Gastrocnemius medialis (tissue), 4 donors: ENCODE results near the gene HOXC6.

Experiments
- POLR2A ChIP-seq, 2 donors: fragments of 450-650 bp; IDR thresholded peaks; one replicate each; pipeline ENCODE4 v1.6.1; 2017; ENCODE audit warnings: antibody characterized with exemption in 2 of 2, mild to moderate bottlenecking in 2 of 2, moderate library complexity in 2 of 2
- TF ChIP-seq, protein P1 (sequence below), 5 experiments: fragments of 450-650 bp in 3 of 5; fragments of 200-600 bp in 2 of 5; sonication (generic) in 2 of 5; IDR thresholded peaks in 4 of 5; conservative IDR thresholded peaks in 1 of 5; 1 replicate in 4 of 5; 2 replicates in 1 of 5; pipeline ENCODE4 v1.5.1; 2016 to 2019; ENCODE audit warnings: antibody characterized with exemption in 5 of 5, mild to moderate bottlenecking in 3 of 5, moderate library complexity in 3 of 5

DNA sequence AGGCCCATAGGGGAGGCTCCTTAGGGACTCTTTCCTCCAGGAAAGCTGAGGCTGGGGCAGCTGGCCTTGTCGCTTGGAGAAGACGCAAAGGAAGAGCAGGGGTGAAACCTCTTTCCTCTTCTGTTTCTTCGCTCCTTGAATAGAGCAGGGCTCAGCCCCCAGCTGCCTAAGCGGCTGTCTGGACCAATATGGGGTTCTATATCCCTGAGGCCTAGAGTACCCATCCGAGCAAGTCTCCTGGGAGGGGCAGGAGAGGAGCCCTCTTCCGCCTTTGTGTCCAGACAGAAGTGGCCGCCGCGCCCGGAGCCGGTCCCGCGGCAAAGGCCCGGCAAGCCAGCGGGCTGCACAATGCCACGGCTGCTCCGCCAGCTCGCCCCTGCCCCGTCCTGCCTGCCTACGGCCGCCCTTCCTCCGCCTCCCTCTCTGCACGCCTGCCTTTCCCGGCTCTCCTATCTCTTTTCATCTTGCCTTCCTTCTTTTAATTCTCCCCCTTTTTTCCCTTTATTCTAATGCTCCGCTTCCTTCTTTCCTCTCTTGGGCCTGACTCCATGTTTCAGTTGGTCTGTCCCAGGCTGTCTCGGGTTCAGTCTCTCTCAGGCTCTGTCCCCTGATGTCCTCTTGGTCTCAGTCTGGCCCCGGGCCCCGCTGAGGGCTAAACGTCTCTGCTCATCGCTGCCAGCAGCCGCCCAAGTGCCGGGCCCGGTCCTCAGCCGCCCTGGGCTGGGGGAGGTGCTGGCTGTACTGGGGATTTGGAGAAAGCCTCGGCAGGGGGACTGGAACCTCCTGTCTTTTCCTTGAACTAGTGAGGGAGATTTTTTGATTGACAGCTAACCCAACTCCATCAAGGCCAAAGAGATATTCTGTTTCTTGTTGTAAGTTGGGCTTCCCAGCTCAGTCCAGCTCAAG lies 30.8 kb upstream of the HOXC6 start:
- TF ChIP-seq, protein P1, sequence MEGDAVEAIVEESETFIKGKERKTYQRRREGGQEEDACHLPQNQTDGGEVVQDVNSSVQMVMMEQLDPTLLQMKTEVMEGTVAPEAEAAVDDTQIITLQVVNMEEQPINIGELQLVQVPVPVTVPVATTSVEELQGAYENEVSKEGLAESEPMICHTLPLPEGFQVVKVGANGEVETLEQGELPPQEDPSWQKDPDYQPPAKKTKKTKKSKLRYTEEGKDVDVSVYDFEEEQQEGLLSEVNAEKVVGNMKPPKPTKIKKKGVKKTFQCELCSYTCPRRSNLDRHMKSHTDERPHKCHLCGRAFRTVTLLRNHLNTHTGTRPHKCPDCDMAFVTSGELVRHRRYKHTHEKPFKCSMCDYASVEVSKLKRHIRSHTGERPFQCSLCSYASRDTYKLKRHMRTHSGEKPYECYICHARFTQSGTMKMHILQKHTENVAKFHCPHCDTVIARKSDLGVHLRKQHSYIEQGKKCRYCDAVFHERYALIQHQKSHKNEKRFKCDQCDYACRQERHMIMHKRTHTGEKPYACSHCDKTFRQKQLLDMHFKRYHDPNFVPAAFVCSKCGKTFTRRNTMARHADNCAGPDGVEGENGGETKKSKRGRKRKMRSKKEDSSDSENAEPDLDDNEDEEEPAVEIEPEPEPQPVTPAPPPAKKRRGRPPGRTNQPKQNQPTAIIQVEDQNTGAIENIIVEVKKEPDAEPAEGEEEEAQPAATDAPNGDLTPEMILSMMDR (IDR thresholded peaks at IDR 0.05 in 4 of 5, conservative IDR thresholded peaks at IDR 0.05 in 1 of 5) = no peak
- peak; percentile 11 to 22 for TF ChIP-seq POLR2A (IDR thresholded peaks at IDR 0.05)
